ENCODE measurements around the gene GPR32.
"Not testable (repeated sequence)": the region's sequence is repeated elsewhere in the genome, so short reads cannot be mapped to it uniquely, and the experiment has no call there.

Gene GPR32, protein sequence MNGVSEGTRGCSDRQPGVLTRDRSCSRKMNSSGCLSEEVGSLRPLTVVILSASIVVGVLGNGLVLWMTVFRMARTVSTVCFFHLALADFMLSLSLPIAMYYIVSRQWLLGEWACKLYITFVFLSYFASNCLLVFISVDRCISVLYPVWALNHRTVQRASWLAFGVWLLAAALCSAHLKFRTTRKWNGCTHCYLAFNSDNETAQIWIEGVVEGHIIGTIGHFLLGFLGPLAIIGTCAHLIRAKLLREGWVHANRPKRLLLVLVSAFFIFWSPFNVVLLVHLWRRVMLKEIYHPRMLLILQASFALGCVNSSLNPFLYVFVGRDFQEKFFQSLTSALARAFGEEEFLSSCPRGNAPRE

GRCh38 chr19:50770164-50770563, at the start of gene GPR32:
TSS of gene GPR32 (plus strand) at chr19:50770464. CDS start at chr19:50770601, 137 bp downstream.
- not testable (repeated sequence) for DNase-seq (ENCODE audit: low read depth)

DNA sequence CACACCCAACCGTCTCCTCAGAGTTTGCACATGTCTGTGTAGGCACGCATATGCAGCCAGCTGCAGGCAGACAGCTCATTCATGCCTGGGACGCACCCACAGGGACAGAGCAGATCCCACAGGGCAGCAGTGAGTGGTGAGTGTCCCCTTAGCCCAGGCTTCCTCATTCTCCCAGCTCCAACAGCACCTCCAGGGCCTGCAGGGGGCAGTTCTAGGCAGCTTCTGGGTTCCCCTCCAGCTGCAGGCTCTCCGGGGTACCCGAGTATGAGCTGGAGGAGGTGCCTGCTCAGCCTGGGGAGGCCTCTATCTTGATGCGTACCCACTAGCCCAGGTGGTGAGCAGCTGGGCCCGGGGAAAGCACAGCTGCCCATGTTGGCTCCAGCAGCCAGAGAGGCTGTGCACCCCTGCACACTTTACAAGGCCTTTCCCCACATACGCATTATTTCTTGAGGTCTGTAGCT, 49.3 kb upstream of the GPR32 start:
- no peak for DNase-seq (ENCODE audit: low read depth)

GRCh38 chr19:50721441-50722137, 48.7 kb upstream of the GPR32 start:
- no peak for DNase-seq (ENCODE audit: low read depth)

- DNase-seq (ENCODE audit: low read depth): no peak
These were observed 47.9 kb upstream of the GPR32 start for GRCh38 chr19:50722201-50723013.

GRCh38 chr19:50723069-50723468, 47.2 kb upstream of the GPR32 start, which contains the start of gene CLEC11A:
TSS of gene CLEC11A (plus strand) at chr19:50723364. CDS start at chr19:50723526, 162 bp downstream.
- DNase-seq (ENCODE audit: low read depth): no peak

GRCh38 chr19:50723735-50724521, 46.3 kb upstream of the GPR32 start:
- no peak for DNase-seq (ENCODE audit: low read depth)

GRCh38 chr19:50724522-50725217, 45.6 kb upstream of the GPR32 start:
- DNase-seq (ENCODE audit: low read depth): peak; percentile 88

DNA sequence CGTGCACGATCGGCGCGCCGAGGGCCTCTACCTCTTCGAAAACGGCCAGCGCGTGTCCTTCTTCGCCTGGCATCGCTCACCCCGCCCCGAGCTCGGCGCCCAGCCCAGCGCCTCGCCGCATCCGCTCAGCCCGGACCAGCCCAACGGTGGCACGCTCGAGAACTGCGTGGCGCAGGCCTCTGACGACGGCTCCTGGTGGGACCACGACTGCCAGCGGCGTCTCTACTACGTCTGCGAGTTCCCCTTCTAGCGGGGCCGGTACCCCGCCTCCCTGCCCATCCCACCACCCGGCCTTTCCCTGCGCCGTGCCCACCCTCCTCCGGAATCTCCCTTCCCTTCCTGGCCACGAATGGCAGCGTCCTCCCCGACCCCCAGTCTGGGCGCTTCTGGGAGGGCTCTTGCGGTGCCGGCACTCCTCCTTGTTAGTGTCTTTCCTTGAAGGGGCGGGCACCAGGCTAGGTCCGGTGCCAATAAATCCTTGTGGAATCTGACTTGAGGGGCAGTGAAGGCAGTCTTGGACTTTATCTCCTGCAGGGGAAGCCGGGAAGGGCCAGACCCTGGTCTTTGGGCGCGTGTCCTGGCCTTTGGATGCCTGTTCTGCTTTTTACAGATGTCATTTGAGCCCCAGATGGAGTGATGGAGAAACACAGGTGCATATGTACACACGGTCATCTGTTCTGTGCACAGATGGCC, 44.9 kb upstream of the GPR32 start:
- DNase-seq (ENCODE audit: low read depth): no peak

DNA sequence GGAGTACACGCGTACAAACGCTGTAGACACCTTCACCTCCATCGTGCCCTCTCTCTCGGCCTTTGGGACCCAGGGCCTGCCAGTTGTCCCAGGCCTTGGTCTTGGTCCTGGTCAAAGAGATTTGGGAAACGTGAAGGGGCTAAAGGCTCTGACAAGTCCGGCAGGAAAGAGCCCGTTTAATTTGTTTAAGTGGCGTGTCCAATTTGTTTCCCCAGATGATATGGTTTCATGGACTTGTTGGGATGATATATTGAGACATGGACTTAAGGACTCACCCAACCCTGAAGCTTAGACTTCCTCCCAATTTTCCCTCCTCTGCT, 44.4 kb upstream of the GPR32 start:
- DNase-seq (ENCODE audit: low read depth): no peak

- DNase-seq (ENCODE audit: low read depth): peak; percentile 45
These were observed 42.1 kb upstream of the GPR32 start for GRCh38 chr19:50728084-50728737.

- DNase-seq (ENCODE audit: low read depth): no peak
These were observed 40.4 kb upstream of the GPR32 start for GRCh38 chr19:50729894-50730293.

DNA sequence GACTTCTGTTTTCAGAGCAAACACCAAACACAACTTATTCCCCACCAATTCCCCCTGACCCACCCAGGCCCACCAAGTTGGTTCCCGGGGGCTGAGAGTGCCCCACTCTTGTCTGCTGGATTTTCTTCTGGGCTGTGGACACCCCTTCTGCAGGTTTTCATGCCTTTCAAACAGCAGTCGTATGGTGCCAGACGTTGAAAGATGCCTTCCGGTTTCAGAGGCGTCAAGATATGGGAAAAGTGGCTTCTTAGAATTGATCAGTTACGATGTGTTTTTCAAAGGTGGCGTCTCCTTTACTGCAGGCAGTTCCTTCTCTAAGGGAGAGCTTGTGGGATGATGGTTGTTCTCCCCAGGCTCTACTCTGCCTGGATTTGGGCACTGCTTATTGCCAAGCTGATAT, 34.4 kb upstream of the GPR32 start:
- DNase-seq (ENCODE audit: low read depth): no peak

DNA sequence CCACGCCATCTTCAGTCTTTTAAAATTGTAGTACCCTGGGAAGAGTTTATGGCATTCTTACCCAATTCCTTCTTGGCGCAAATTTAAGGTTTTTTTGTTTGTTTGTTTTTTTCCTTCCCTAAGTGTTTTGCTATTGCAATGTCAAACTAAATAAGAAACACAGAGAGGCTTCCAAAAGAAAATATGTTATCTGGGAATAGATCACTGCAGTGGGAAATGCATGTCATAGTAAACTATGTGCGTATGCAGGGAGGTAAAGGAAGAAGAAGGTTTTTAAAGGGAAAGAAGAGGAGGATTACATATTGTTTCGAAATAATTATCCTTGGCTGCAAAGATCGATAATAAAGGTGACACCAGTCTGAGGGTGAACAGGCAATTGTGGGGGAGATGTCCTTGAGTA, 33.9 kb upstream of the GPR32 start:
- DNase-seq (ENCODE audit: low read depth): no peak

DNA sequence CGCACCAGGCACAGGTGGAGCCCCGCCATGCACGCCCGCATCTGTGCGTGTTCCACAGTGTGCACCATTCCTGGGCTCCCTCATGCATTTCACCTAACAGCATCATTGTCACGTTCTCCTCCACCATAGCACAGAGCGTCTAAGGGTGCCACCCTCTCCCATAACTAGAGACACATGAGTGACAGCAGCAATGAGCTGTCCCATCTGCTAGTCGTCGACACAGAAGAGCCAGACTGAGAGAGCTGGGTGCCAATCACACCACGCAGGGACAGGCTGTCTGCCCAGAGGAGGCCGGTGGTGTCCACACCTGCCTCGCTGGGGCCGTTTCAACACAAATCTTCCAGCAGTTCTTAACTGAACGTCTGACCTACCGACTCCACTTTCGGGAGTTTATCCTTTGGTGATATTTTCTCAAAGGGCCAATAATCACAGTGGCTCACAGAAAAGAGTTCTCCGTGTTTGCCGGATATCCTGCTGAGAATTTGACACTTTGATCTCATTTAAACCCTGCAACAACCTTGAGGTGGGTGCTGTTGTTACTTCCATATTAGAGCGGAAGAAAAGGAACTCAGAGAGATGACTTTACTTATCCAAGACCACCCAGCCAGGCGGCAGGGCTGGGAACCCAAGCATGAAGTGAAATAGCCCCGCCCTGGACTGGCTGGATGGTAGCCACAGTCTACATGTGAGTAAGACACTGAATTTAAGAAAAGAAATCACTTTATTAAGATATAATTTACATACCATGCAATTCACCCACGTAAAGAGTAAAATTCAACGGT, 30.9 kb upstream of the GPR32 start:
- DNase-seq (ENCODE audit: low read depth): no peak

DNA sequence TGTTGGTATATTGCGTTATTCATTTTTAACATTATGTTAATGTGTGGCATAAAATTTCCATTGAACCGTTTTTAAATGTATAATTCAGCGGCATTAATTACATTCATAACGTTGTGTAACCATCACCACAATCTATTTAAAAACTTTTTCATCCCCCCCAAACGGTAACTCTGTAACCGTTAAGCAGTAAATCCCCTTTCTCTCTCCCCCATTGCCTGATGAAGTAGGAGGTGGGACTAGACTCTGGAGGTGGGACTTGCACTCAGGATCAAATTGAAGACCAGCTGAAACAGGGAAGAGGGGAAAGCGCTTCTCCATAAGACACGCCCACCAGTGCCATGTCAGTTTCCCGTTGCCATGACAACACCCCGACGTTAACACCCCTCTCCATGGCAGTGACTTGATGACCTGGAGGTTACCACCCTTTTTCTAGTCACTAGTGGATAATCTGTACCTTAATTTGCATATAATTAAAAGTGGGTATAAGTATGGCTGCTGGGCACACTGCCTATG, 30.3 kb upstream of the GPR32 start:
- no peak for DNase-seq (ENCODE audit: low read depth)

- DNase-seq (ENCODE audit: low read depth): no peak
These were observed 28.9 kb upstream of the GPR32 start for GRCh38 chr19:50741179-50741933.

DNA sequence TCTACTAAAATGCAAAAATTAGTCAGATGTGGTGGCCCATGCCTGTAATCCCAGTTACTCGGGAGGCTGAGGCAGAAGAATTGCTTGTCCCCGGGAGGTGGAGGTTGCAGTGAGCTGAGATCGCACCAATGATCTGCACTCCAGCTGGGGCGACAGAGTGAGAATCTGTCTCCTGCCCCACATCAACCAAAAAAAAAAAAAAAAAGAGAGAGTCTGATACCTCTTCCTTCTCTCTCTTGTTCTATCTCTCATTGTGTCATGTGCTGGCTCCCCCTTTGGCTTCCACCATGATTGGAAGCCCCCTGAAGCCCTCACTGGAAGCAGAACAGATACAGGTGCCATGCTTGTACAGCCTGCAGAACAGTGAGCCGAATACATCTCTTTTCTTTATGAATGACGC, 26.7 kb upstream of the GPR32 start:
- DNase-seq (ENCODE audit: low read depth): no peak

- DNase-seq (ENCODE audit: low read depth): no peak
These were observed 25.0 kb upstream of the GPR32 start for GRCh38 chr19:50745221-50745620.
